NCI-H1436 (cell line): ENCODE measurements around the gene UMAD1.

Experiments used
- DNase-seq: peaks from one replicate; lab custom pipeline; 2025; lab: John Stamatoyannopoulos, UW

The UMAD1 gene

DNA sequence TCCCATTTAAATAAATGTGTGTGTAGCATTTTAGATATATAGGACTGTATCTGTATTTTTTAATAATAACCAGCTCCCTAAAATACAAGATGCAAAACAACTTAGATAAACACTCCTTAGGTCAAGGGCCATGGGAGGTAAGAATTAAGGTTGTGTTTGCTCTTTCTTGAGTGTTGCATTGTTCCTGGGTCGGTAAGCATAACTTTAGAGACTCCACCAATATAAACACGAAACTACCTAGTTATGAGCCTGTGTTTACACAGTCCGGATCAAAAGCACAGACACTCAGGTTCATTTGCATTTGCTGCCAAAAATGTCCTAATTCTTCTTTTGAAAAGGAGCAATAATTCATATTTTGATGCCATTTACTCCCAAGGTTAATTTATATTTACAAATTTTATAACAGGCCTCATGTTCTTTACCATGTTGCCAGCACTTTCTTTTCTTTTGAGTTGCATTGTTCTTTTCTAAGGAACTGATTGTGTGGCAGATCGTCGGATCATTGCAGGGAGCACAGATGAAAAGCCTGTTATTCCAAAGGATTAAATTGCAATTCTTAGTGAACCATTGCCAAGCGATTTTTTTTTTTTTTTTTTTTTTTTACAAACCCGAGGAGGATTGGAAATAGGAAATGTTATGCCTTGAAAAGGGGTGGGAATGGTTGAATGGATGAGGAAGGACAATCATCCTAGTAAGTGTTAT lies 282.3 kb downstream of the UMAD1 start:
- no peak for DNase-seq

DNA sequence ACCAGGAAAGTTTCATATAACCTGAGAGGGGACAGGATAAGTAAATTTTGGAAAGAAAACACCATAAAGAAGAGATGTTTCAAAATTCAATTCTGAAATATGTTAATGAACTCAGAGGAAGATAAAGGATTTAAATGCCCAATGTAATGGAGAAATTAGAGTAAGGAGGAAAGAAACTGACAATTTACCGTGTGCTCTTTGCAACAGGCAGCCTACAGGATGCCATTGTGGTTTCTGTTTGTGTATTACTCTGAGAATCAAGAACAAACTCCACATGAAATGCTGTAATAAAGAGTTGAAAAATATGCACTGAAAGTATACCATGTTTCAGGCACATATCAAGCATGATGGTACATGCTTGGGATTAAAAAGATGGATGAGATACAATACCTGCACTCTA lies 283.3 kb downstream of the UMAD1 start:
- no peak for DNase-seq

DNA sequence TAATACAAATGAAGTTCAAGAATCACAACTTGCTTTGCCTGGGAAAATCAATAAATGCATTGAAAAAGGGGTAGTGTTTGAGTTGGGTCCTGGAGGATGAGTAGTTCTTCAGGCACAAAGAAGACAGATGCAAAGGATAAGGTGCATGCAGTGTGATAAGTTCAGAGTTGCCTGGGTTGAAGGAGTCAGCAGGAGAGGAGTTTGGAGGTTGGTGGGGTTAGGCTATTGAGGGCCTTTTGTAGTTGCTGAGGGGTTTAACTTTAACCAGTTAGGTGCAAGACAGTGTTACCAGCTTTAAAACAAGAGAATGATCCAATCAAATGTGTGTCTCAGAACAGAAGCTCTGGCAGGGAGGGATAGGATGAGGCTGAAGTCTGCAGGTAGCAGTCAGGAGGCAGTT lies 283.8 kb downstream of the UMAD1 start:
- DNase-seq, result no peak
